HG02759 (cell line): ENCODE measurements around the gene DZIP1L.

Experiments
- ATAC-seq: cut with Tn5 transposase; IDR thresholded peaks from one replicate; pipeline ENCODE4 v1.9.1; 2021; ENCODE audit warnings: mild to moderate bottlenecking, moderate library complexity; ENCODE audit not compliant: unreplicated experiment

The DZIP1L gene

GRCh38 chr3:138072796-138073195 is 42.6 kb downstream of the DZIP1L start:
- no peak for ATAC-seq

GRCh38 chr3:138070006-138070405 is 45.4 kb downstream of the DZIP1L start:
- ATAC-seq, result no peak

GRCh38 chr3:138068579-138069174 is 46.7 kb downstream of the DZIP1L start:
- ATAC-seq, result peak; percentile 76

GRCh38 chr3:138068046-138068445 is 47.4 kb downstream of the DZIP1L start:
- ATAC-seq, result no peak

- ATAC-seq, result no peak
Measured at GRCh38 chr3:138066972-138067371, 48.4 kb downstream of the DZIP1L start.

GRCh38 chr3:138066383-138066782 is 49.0 kb downstream of the DZIP1L start:
- peak; percentile 88 for ATAC-seq

GRCh38 chr3:138065949-138066348 is 49.5 kb downstream of the DZIP1L start:
- ATAC-seq, result peak; percentile 7

- no peak for ATAC-seq
Measured at GRCh38 chr3:138063416-138063815, 52.0 kb downstream of the DZIP1L start.

- no peak for ATAC-seq
Measured at GRCh38 chr3:138062626-138063025, 52.8 kb downstream of the DZIP1L start.

- no peak for ATAC-seq
Measured at GRCh38 chr3:138062037-138062436, 53.4 kb downstream of the DZIP1L start.

- peak; percentile 63 for ATAC-seq
Measured at GRCh38 chr3:138060792-138061191, 54.6 kb downstream of the DZIP1L start.

- ATAC-seq, result no peak
Measured at GRCh38 chr3:138059261-138059660, 56.1 kb downstream of the DZIP1L start.

GRCh38 chr3:138057384-138057783 is 58.0 kb downstream of the DZIP1L start:
- ATAC-seq, result no peak

- no peak for ATAC-seq
Measured at GRCh38 chr3:138054057-138054456, 61.4 kb downstream of the DZIP1L start.

GRCh38 chr3:138051947-138052802 is 63.2 kb downstream of the DZIP1L start:
- peak; percentile 81 for ATAC-seq

GRCh38 chr3:138049157-138049919 is 66.1 kb downstream of the DZIP1L start:
- no peak for ATAC-seq

- ATAC-seq, result no peak
Measured at GRCh38 chr3:138047596-138048158, 67.7 kb downstream of the DZIP1L start.

- ATAC-seq, result peak; percentile 62
Measured at GRCh38 chr3:138046955-138047354, 68.5 kb downstream of the DZIP1L start.

GRCh38 chr3:138046085-138046484 is 69.3 kb downstream of the DZIP1L start:
- ATAC-seq, result no peak

GRCh38 chr3:138043266-138044029 is 72.0 kb downstream of the DZIP1L start:
- ATAC-seq, result no peak

GRCh38 chr3:138042043-138042442 is 73.4 kb downstream of the DZIP1L start:
- no peak for ATAC-seq
